Activated B cell treated with CpG ODN at 0.5 μM for 24 hours (primary cell): ENCODE results near the gene ADO. TPM values are rescaled to one million over a fixed set of nuclear protein-coding genes. Genes with fewer than 3 reads are reported as not detected.

ENCODE experiments used
- ATAC-seq: fragments of 200-7000 bp; cut with Tn5 transposase; one replicate; pipeline ENCODE4 v1.10.0; 2021; ENCODE audit warnings: low read depth, mild to moderate bottlenecking, moderate library complexity
- CTCF ChIA-PET: fragments of 350-600 bp; sonication (Branson Sonifier 250); formaldehyde crosslinking; loops from one replicate; lab custom pipeline; 2021; ENCODE audit warnings: antibody characterized with exemption; lab: Charles Lee
- POLR2A ChIA-PET: fragments of 350-600 bp; sonication (Branson Sonifier 250); formaldehyde crosslinking; loops from one replicate; lab custom pipeline; 2021; ENCODE audit warnings: antibody characterized with exemption; lab: Charles Lee
- DNase-seq: peaks from one replicate; pipeline ENCODE4 v3.0.0; 2022
- H3K27ac Mint-ChIP-seq: one replicate; pipeline ENCODE4 v1.8.0; 2020; ENCODE audit warnings: mixed read lengths
- H3K27me3 Mint-ChIP-seq: one replicate; pipeline ENCODE4 v1.8.0; 2021; ENCODE audit warnings: mixed read lengths
- H3K36me3 Mint-ChIP-seq: one replicate; pipeline ENCODE4 v1.8.0; 2021; ENCODE audit warnings: low read depth, mixed read lengths
- H3K4me1 Mint-ChIP-seq: one replicate; pipeline ENCODE4 v1.8.0; 2021; ENCODE audit warnings: mixed read lengths
- H3K4me3 Mint-ChIP-seq: one replicate; pipeline ENCODE4 v1.8.0; 2020; ENCODE audit warnings: mild to moderate bottlenecking, mixed read lengths
- H3K9me3 Mint-ChIP-seq: one replicate; pipeline ENCODE4 v1.8.0; 2020; ENCODE audit warnings: mixed read lengths
- intact Hi-C: fragments of 100-400 bp; cut with micrococcal nuclease; formaldehyde crosslinking; loops from one replicate; pipeline ENCODE4 v1.15.1; 2024
- total RNA-seq: library from RNA; stranded (reverse); gene quantifications from 2 replicates; pipeline ENCODE4 v1.2.3, GENCODE V29; 2022
- TF ChIP-seq, protein P1 (sequence below): fragments of 200-600 bp; IDR thresholded peaks from one replicate; pipeline ENCODE4 v1.8.0; 2022; ENCODE audit warnings: antibody characterized with exemption, mild to moderate bottlenecking

ADO gene
- total RNA-seq, 1 donor from 2014 or later = 21.7 TPM

DNA sequence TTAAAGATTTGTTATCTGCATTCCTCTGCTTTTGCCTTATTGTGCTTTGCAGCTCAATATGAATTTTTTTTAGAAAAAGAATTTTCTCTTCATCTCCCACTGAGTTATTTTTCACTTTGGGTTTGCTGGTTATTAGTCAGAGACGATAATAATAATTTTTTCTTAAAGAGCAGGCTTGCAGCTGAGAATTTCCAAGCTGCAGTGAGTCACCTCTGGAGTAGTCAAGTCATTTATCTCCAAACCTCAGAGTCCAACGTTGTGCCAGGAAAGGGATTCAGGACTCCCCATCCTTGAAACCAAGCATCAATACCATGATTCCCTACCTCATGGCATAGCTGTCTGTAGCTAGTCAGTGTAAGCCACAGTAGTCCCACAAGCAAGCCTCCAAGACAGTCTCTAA is 26.8 kb downstream of the ADO start:
- H3K27me3 Mint-ChIP-seq = peaks cover 3% of the 10 kb centered on the region
- H3K9me3 Mint-ChIP-seq = no peaks in the 10 kb centered on the region
- ChIA-PET POLR2A (no interaction called here), CTCF (interaction anchor here (0.9 to 1.6 kb wide), 3 partner anchors 13 to 235 kb away, joined by 3 to 5 read pairs (median 3); no protein-coding TSS in a partner anchor)
- ATAC-seq (no peak), DNase-seq (no peak)
- TF ChIP-seq, protein P1, sequence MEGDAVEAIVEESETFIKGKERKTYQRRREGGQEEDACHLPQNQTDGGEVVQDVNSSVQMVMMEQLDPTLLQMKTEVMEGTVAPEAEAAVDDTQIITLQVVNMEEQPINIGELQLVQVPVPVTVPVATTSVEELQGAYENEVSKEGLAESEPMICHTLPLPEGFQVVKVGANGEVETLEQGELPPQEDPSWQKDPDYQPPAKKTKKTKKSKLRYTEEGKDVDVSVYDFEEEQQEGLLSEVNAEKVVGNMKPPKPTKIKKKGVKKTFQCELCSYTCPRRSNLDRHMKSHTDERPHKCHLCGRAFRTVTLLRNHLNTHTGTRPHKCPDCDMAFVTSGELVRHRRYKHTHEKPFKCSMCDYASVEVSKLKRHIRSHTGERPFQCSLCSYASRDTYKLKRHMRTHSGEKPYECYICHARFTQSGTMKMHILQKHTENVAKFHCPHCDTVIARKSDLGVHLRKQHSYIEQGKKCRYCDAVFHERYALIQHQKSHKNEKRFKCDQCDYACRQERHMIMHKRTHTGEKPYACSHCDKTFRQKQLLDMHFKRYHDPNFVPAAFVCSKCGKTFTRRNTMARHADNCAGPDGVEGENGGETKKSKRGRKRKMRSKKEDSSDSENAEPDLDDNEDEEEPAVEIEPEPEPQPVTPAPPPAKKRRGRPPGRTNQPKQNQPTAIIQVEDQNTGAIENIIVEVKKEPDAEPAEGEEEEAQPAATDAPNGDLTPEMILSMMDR = no peak
- no peaks in the 10 kb centered on the region for H3K36me3 Mint-ChIP-seq
- peaks cover 4% of the 10 kb centered on the region for H3K4me1 Mint-ChIP-seq
- no peak overlapping the region for H3K27ac Mint-ChIP-seq
- no peak overlapping the region for H3K4me3 Mint-ChIP-seq
- intact Hi-C loops = no loop called here

DNA sequence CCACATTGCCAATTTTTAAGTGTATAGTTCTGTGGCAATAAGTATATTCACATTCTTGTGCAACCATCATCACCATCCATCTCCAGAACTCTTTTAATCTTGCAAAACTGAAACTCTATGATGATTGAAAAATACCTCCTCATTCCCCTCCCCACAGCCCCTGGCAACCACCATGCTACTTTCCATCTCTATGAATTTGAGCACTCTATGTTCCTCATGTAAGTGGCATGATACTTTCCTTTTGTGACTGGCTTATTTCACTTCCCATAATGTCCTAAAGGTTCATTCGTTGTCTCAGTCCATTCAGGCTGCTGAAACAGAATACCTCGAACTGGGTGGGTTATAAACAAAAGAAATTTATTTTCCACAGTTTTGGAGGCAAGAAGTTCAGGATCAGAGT is 35.1 kb downstream of the ADO start:
- no peaks in the 10 kb centered on the region for H3K4me1 Mint-ChIP-seq
- H3K27ac Mint-ChIP-seq = no peak overlapping the region
- no peak for ATAC-seq
- ChIA-PET POLR2A (interaction anchor here (0.6 kb wide), 1 partner anchor 12 kb away, joined by 5 read pairs; no protein-coding TSS in a partner anchor), CTCF (no interaction called here)
- H3K9me3 Mint-ChIP-seq = no peaks in the 10 kb centered on the region
- no peak for DNase-seq
- H3K4me3 Mint-ChIP-seq = no peak overlapping the region
- no peaks in the 10 kb centered on the region for H3K27me3 Mint-ChIP-seq
- intact Hi-C loops = no loop called here
- H3K36me3 Mint-ChIP-seq = no peaks in the 10 kb centered on the region
- TF ChIP-seq, protein P1 = no peak

DNA sequence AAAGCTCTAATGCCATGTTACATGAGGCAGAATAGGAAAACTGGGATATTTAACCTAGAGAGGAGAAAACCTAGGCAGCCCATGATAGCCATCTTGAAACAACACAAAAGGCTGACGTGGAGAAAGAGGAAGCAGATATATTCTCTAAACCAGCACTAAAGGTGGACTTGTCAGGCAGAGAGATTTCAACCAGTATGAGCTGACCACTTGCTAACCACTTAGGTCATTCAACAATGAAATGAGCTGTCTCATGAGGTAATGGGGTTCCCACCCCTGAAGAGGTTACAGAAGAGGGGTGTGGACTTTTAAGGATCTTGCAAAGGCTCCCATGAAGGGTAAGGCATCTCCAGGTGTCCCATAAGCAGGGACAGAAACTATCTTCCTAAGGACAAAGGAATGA is 38.5 kb downstream of the ADO start:
- ChIA-PET CTCF (no interaction called here), POLR2A (no interaction called here)
- no peaks in the 10 kb centered on the region for H3K4me1 Mint-ChIP-seq
- intact Hi-C loops = no loop called here
- no peaks in the 10 kb centered on the region for H3K36me3 Mint-ChIP-seq
- H3K4me3 Mint-ChIP-seq = no peak overlapping the region
- no peak for DNase-seq
- TF ChIP-seq, protein P1 = no peak
- H3K27me3 Mint-ChIP-seq = no peaks in the 10 kb centered on the region
- no peak overlapping the region for H3K27ac Mint-ChIP-seq
- H3K9me3 Mint-ChIP-seq = peaks cover 9% of the 10 kb centered on the region
- ATAC-seq = no peak

DNA sequence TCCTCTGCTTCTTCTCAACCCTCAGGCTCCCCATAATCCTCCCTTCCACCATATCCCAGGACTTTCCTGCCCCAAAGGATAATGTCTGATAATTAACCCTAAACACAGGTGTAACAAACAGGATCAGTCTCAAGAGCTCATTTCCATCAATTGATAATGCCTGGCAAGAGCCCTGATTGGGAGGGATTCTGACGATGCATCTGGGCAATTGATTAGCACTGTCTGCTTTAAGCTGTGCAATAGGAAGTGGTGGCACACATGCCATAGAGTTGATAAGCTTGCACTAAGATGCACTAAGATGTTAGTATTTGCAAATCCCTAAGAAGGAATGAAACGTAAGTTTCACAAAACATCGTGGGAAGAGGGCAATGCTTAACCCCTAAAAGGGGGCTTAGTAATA is 39.1 kb downstream of the ADO start:
- POLR2A ChIA-PET = interaction anchor here (0.6 kb wide), 1 partner anchor 8 kb away, joined by 9 read pairs; no protein-coding TSS in a partner anchor
- ATAC-seq = no peak
- no peak overlapping the region for H3K27ac Mint-ChIP-seq
- H3K4me3 Mint-ChIP-seq = no peak overlapping the region
- TF ChIP-seq, protein P1 = no peak
- peaks cover 16% of the 10 kb centered on the region for H3K9me3 Mint-ChIP-seq
- CTCF ChIA-PET = no interaction called here
- intact Hi-C loops = no loop called here
- no peaks in the 10 kb centered on the region for H3K27me3 Mint-ChIP-seq
- no peak for DNase-seq
- H3K4me1 Mint-ChIP-seq = no peaks in the 10 kb centered on the region
- H3K36me3 Mint-ChIP-seq = no peaks in the 10 kb centered on the region

DNA sequence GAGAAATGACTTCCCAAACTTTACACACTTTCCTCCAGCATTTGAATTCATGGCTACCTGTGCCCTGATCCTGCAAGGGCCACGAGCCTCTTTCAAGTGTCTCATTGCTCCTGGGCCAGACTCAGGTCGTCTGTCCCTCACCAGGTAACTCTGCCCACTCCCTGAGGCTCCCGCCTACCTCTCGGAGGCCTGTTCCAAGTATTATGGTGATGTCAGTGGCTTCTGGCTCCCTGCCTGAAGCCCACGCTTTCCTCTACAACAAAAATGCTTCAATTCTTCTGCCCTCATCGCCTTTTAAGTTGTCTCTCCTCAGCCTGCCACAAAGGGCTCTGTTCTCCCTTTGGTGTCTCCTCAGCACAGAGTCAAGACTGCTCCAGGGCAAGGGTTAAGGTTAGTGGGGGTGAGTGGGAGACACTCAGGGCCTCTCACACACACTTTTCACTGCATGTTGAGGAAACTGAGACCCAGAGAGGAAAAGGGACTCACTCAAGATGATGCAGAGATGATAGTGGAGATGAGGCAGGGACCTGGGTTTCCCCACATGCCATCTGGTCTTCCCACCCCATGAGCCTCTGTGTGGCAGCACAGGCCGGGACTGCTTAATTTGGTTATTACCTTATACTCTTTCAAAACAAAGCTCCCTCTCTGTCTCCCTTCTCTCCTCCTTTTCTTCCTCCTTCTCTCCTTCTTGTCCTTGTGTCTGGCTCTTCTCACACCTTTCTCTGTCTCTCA is 39.9 kb downstream of the ADO start:
- no peaks in the 10 kb centered on the region for H3K4me1 Mint-ChIP-seq
- H3K36me3 Mint-ChIP-seq = no peaks in the 10 kb centered on the region
- CTCF ChIA-PET = no interaction called here
- intact Hi-C loops = no loop called here
- H3K9me3 Mint-ChIP-seq = peaks cover 17% of the 10 kb centered on the region
- DNase-seq (no peak), ATAC-seq (no peak)
- H3K4me3 Mint-ChIP-seq = no peak overlapping the region
- no peaks in the 10 kb centered on the region for H3K27me3 Mint-ChIP-seq
- TF ChIP-seq, protein P1 = no peak
- H3K27ac Mint-ChIP-seq = no peak overlapping the region
- POLR2A ChIA-PET = no interaction called here
